DMS79 (cell line): Measurements from ENCODE around the gene FNBP1L.

Experiments
- DNase-seq: peaks from one replicate; lab custom pipeline; 2025; lab: John Stamatoyannopoulos, UW

Gene FNBP1L

GRCh38 chr1:93532780-93533378 lies 85.0 kb downstream of the FNBP1L start:
- no peak for DNase-seq

GRCh38 chr1:93533677-93534076 lies 85.8 kb downstream of the FNBP1L start:
- no peak for DNase-seq

- no peak for DNase-seq
These were observed 89.5 kb downstream of the FNBP1L start for GRCh38 chr1:93537396-93537795.

GRCh38 chr1:93537924-93538323 lies 90.0 kb downstream of the FNBP1L start:
- no peak for DNase-seq

GRCh38 chr1:93541045-93541444 lies 93.1 kb downstream of the FNBP1L start:
- DNase-seq = peak; percentile 17

GRCh38 chr1:93542398-93542797 lies 94.5 kb downstream of the FNBP1L start:
- DNase-seq = no peak

- no peak for DNase-seq
These were observed 98.4 kb downstream of the FNBP1L start for GRCh38 chr1:93546162-93546863.

GRCh38 chr1:93549131-93549530 lies 101.2 kb downstream of the FNBP1L start:
- no peak for DNase-seq

GRCh38 chr1:93549811-93550210 lies 101.9 kb downstream of the FNBP1L start:
- no peak for DNase-seq

- DNase-seq = no peak
These were observed 105.0 kb downstream of the FNBP1L start for GRCh38 chr1:93552741-93553455.

- peak; percentile 4 for DNase-seq
These were observed 106.1 kb downstream of the FNBP1L start for GRCh38 chr1:93553886-93554490.

GRCh38 chr1:93554883-93555872 lies 107.3 kb downstream of the FNBP1L start:
- DNase-seq = no peak

- peak; percentile 11 for DNase-seq
These were observed 108.4 kb downstream of the FNBP1L start for GRCh38 chr1:93556291-93556690.

GRCh38 chr1:93559045-93559444 lies 111.1 kb downstream of the FNBP1L start:
- DNase-seq = no peak

GRCh38 chr1:93559695-93560094 lies 111.8 kb downstream of the FNBP1L start:
- DNase-seq = no peak

GRCh38 chr1:93565496-93566206 lies 117.7 kb downstream of the FNBP1L start:
- DNase-seq = no peak

- DNase-seq = no peak
These were observed 118.3 kb downstream of the FNBP1L start for GRCh38 chr1:93566227-93566626.

- no peak for DNase-seq
These were observed 119.5 kb downstream of the FNBP1L start for GRCh38 chr1:93567255-93567918.

GRCh38 chr1:93569489-93569888 lies 121.6 kb downstream of the FNBP1L start:
- DNase-seq = no peak

- no peak for DNase-seq
These were observed 123.8 kb downstream of the FNBP1L start for GRCh38 chr1:93571623-93572310.
